IMR-90 (cell line): ENCODE results near the gene UGT8.

Source experiments
- BHLHE40 ChIP-seq: fragments of 150-350 bp; IDR thresholded peaks from 2 replicates; pipeline ENCODE4 v1.6.1; 2016; ENCODE audit warnings: mild to moderate bottlenecking, low read depth, low read length
- CTCF ChIP-seq: conservative IDR thresholded peaks from 2 replicates; pipeline ENCODE4 v1.5.1; 2012; ENCODE audit warnings: mild to moderate bottlenecking, low read depth, low read length, improper control_type of control experiment
- FOS ChIP-seq: fragments of 150-350 bp; IDR thresholded peaks from 2 replicates; pipeline ENCODE4 v1.6.1; 2016; ENCODE audit warnings: low read depth, low read length
- MAFK ChIP-seq: IDR thresholded peaks from 2 replicates; pipeline ENCODE4 v1.6.1; 2012; ENCODE audit warnings: low read depth, low read length, improper control_type of control experiment
- MAZ ChIP-seq: IDR thresholded peaks from 2 replicates; pipeline ENCODE4 v1.6.1; 2012; ENCODE audit warnings: low read depth, mild to moderate bottlenecking, low read length, improper control_type of control experiment, moderate library complexity, borderline replicate concordance
- POLR2A ChIP-seq: IDR thresholded peaks from 2 replicates; pipeline ENCODE4 v1.6.1; 2012; ENCODE audit warnings: mild to moderate bottlenecking, low read depth, low read length
- RFX5 ChIP-seq: IDR thresholded peaks from 2 replicates; pipeline ENCODE4 v1.8.0; 2012; ENCODE audit warnings: low read depth, mild to moderate bottlenecking, low read length, moderate library complexity
- USF2 ChIP-seq: fragments of 150-350 bp; IDR thresholded peaks from 2 replicates; pipeline ENCODE4 v1.6.1; 2017; ENCODE audit warnings: mild to moderate bottlenecking, antibody characterized with exemption, low read length, low read depth

GRCh38 chr4:114658776-114659175, 60.2 kb downstream of the UGT8 start:
- TF ChIP-seq USF2 (no peak), RFX5 (no peak), BHLHE40 (no peak), CTCF (no peak), POLR2A (no peak), MAFK (no peak), MAZ (no peak), FOS (no peak)
